LNCAP (cell line): ENCODE data around the gene ZC3H7B.

Experiments used
- CTCF ChIP-seq: fragments of 450-650 bp; IDR thresholded peaks from 2 replicates; pipeline ENCODE4 v1.5.1; 2017; ENCODE audit warnings: mild to moderate bottlenecking

Gene ZC3H7B

DNA sequence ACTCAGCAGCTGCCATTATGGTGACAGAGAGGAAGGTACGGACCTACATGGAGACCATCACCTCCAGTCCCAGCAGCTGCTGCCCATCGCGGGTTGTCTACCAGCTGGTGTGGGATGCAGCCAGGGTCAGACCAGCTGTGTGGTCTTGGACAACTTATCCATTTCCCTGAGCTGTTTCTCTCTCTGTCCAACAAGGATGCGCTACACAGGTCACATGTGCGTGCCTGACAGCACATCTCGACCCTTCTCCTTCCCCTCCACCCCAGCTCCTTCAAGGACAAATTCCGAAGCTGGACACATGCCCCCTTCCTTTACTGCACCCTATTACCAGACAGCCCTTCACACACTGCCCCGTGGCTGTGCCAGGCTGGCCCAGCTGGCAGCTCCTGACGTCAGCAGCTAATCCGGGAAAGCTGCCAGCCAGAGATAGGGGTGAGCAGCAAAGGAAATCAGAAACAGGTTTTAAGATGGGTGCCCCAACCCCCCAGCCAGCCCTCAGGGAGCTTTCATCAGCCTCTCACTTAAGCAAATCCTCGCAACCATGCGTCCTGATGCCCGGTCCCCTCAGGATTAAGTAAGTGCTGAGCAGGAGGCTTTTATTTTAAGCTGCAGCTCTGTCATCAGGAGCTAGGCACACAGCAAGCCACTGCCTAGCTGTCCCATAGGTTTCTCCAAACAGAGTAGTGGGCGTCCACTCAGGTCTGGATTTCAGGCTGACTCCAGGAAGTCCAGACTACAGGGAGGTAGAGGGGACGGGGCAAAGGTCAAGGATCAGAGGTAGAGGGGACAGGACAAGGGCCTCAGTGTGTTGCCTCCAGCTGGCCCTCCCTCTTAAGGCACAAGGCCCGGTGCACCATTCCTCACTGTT lies 100.7 kb downstream of the ZC3H7B start:
- TF ChIP-seq CTCF: no peak

GRCh38 chr22:41403532-41404318 lies 102.4 kb downstream of the ZC3H7B start:
- TF ChIP-seq CTCF: peak; percentile 95

GRCh38 chr22:41405588-41405987 lies 104.3 kb downstream of the ZC3H7B start:
- no peak for TF ChIP-seq CTCF

DNA sequence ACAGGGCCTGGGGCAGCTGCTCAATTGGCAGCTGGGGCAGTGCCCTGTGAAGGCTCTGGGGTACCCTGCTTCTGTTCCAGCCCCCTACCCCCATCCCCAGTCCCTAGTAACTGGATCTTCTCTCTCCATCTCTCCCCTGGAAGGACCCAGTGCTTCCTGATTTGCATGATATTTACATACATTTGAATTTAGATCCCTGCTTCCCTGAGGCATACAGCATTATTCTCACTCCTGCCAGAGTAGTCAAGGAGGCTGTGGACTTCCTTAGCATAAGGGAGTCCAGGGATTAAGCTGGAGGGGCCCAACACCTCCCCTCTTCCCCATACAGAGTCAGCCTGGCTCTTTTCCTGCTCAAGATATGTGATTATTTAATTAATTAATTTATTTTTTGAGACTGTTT lies 105.1 kb downstream of the ZC3H7B start:
- TF ChIP-seq CTCF: no peak

- no peak for TF ChIP-seq CTCF
Observed at GRCh38 chr22:41407433-41407832, 106.1 kb downstream of the ZC3H7B start.

DNA sequence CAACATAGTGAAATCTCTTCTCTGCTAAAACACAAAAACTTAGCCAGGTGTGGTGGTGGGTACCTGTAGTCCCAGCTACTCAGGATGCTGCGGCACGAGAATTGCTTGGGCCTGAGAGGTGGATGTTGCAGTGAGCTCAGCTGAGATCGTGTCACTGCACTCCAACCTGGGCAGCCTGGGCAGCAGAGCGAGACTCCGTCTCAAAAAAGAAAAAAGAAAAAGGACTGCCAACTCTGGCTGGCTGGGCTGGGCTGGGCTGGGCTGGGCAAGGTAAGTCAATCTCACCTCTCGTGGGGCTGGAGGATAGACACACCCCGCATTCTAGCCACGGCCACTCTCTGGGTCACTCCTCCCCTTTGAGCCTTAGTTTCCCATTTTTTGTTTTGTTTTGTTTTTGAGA lies 107.3 kb downstream of the ZC3H7B start:
- TF ChIP-seq CTCF: no peak
